Measurements from ENCODE around the gene LHX4.

LHX4 gene

DNA sequence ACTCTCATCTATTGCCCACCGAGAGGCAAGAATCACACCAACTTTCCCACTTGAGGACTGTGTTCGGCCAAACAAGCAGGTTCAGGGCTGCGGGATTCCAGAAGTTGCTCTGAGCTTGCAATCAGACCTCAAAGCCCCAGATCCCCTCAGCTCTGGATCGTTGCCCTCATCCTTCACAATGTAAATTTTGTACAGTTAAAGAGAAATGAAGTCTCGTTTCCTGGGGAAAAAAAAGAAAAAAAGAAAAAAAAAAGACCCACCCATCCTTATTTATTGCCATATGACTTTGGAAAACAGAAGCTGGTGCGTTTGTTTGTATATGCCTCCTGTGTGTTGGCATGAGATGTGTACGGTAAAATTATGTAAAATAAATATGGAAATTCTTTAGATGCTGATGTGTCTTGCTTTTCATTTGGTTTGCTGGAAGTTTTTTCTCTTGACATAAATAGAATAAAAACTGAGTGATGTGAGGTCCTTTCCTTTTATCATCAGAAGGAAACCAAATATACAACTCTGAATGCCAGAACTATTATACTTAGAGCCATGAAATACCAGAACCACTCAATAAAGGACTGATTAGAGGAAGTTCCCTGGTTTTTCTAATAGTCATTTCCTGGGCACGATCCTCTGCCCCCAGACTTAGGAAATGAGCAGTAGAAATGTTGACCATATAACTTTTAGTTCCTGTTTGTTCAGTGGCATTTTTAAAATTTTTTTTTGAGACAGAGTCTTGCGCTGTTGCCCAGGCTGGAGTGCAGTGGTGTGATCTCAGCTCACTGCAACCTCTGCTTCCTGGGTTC, 48.7 kb downstream of the LHX4 start:
- no peak for DNase-seq (ENCODE audit: low spot score)
- Histone ChIP-seq H3K4me3 (no peak overlapping the region), H3K27ac (peak overlapping the region in 1 of 2 donors; percentile 50)
- no peak for TF ChIP-seq CTCF (IDR thresholded peaks at IDR 0.05)

GRCh38 chr1:180279651-180280050, 49.6 kb downstream of the LHX4 start:
- TF ChIP-seq CTCF (IDR thresholded peaks at IDR 0.05), result no peak
- Histone ChIP-seq H3K4me3 (no peak overlapping the region), H3K27ac (no peak overlapping the region)
- no peak for DNase-seq (ENCODE audit: low spot score)

DNA sequence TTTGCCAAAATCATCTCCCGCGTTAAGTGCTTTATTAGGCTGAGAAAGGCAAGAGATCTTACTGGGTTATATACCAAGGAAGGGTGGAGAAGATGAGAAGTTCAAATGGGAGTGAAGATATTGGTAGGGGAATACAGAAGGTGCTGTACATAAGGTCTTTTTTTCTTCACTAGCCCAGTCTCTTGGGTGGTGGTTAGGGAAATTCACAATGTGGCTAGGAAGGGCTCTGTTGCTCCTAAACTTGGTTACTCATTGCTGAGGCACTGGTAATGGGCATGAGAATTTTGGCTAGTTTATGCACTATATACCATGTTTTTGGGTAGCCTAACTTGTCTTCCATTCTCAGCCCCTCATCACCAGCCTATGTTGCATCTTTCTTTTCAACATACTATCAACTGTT, 50.6 kb downstream of the LHX4 start:
- no peak overlapping the region for H3K4me3 ChIP-seq
- TF ChIP-seq CTCF (IDR thresholded peaks at IDR 0.05), result no peak
- no peak for DNase-seq (ENCODE audit: low spot score)
- no peak overlapping the region for H3K27ac ChIP-seq

DNA sequence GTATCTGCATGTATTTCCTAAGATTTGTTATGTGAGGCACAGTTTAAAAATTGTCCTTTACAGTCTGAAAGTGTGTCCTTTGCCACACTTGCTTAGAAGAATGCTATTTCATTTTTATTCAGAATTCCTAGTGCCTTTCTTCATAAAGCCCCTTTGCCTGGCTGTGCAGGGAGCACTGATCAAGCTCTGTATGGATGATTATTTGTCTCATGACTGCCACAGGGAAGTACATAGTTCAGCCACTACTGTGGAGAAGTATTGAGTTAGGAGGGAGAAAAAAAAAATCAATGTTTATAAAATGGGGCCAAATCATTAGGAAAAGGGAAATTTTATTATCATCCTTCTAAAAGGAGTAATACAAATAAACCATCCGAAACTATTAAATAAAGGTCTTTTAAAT, 51.4 kb downstream of the LHX4 start:
- DNase-seq (ENCODE audit: low spot score), result no peak
- Histone ChIP-seq H3K27ac (no peak overlapping the region), H3K4me3 (no peak overlapping the region)
- TF ChIP-seq CTCF (IDR thresholded peaks at IDR 0.05), result no peak

GRCh38 chr1:180282401-180283044, 52.5 kb downstream of the LHX4 start:
- no peak overlapping the region for H3K4me3 ChIP-seq
- TF ChIP-seq CTCF (IDR thresholded peaks at IDR 0.05), result no peak
- DNase-seq (ENCODE audit: low spot score), result no peak
- H3K27ac ChIP-seq, result no peak overlapping the region

GRCh38 chr1:180283098-180283497, 53.0 kb downstream of the LHX4 start:
- no peak overlapping the region for H3K4me3 ChIP-seq
- TF ChIP-seq CTCF (IDR thresholded peaks at IDR 0.05), result no peak
- no peak for DNase-seq (ENCODE audit: low spot score)
- H3K27ac ChIP-seq, result no peak overlapping the region

DNA sequence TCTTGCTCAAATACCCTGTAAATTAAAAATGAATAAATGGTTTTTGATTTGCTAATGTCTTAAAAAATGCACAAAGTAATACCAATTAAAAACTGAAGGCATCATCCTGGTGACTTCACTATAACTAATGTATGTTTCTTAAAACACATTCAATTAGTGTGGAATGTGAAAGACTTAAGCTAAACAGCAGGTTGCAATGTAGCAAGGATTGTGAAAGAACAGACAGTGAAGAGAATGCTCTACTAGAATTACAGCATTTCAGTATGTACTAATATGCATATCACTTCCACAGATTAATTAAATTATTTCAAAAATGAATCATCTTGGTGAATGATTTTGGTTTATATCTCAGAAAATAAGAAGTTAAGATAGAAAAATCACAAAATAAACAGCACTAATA, 56.4 kb downstream of the LHX4 start:
- no peak for DNase-seq (ENCODE audit: low spot score)
- H3K27ac ChIP-seq, result no peak overlapping the region
- TF ChIP-seq CTCF (IDR thresholded peaks at IDR 0.05), result no peak
- no peak overlapping the region for H3K4me3 ChIP-seq

Measured in coronary artery (tissue), 2 donors.